Embryonic facial prominence (tissue), 1 donor: ENCODE results near the gene LASP1NB.
A peak's percentile ranks its signal among the peaks of the same experiment; 100 is the strongest.
"Not testable (repeated sequence)": the region's sequence is repeated elsewhere in the genome, so short reads cannot be mapped to it uniquely, and the experiment has no call there.

Experiments used
- DNase-seq: peaks from one replicate; pipeline ENCODE4 v3.0.0-alpha.2; 2016; ENCODE audit errors: extremely low spot score

Gene LASP1NB

DNA sequence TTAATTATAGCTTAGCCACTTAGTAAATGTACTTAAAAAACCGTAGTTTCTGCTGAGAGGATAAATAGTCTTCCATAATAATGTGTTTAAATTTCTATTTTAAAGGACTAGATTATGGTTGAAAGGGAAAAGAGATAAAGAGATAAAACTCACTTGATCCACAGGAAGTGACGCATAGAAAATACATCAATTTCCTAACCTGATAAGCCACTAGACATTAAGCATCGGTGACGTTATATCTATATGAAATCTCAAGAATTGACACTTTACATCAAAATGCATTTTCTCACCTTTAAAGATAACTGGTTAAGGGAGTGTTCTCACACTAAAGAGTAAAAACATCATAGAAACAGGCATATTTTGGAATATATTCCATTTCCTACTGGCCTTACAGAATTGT is 36.0 kb downstream of the LASP1NB start:
- no peak for DNase-seq

DNA sequence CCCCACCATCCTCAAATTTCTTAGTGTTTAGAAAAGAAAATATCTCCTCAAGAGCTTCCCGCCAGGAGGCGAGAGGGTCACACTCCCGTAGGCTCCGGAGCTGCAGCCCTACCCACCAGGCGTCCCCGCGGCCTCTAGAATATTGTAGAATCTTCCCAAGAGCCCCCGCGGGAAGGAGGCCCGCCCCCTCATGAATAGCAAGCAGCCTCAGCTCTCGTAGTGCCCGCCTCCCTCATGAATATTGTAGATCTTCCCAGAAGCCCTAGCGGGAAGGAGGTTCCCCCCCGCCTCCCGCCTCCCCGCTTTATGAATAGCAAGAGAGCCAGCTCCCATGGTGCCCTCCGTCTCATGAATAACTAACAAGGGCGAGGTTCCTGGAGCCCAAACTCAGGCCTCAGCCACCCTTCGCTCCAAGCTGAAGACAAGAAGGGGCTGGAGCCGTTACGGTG is 41.9 kb downstream of the LASP1NB start, which contains the start of gene FBXO47:
FBXO47 (minus strand) TSS at position 114 of the 449 bp plus-strand sequence. CDS start 4,378 bp downstream, outside the sequence.
- peak; percentile 72 for DNase-seq

DNA sequence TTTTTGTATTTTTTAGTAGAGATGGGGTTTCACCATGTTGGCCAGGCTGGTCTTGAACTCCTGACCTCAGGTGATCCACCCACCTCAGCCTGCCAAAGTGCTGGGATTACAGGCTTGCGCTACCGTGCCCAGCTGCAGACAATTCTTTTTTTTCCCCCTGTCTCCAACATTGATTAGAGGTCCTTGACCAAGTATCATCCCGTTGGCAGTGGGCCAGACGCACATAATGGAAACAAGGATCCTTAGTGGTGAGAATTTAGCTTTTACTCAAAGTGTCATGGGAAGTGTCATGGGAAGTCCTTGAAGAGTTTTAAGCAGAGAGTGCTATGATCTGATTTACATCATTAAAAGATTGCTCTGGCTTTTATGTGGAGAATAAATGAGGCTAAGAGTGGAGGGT is 43.9 kb downstream of the LASP1NB start:
- no peak for DNase-seq

DNA sequence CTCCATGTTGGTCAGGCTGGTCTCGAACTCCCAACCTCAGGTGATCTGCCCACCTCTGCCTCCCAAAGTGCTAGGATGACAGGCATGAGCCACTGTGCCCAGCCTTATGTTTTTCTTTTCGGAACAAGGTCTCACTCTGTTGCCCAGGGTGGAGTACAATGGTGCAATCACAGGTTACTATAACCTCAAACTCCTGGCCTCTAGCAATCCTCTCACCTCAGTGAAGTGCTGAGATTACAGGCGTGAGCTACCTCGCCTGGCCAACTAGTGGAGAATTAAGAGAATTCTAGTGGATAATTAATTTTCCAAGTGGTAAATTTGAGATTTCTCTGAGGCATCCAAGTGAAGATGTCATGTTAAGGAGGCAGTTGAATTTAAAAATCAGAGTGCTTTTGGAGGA is 44.7 kb downstream of the LASP1NB start:
- no peak for DNase-seq

DNA sequence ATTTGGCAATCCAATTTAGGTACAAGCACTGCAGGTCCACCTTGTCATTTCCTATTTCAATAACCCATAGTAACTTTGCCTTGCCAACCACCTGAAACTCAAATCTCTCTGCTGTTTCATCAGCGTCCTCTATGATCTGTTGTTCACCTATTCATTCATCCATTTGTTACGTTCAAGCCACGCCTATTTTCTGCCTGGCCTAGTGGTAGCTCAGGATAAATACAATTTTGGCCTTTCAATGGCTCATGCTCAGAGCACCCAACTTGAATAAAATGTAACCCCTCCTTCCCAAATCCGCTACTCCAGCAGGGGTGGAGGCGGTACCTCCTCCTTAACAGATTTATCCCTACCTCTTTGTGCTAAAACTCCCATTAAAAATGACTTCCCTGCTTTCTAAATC is 45.4 kb downstream of the LASP1NB start:
- no peak for DNase-seq

DNA sequence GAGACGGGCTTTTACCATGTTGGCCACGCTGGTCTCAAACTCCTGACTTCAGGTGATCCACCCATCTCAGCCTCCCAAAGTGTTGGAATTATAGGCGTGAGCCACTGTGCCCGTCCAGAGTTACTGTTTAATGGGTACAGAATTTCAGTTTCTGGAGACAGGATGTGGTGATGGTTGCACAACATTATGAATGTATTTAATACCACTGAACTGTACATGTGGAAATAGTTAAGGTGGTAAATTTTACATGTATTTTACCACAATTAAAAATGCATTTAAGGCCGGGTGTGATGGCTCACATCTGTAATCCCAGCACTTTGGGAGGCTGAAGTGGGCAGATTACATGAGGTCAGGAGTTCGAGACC is 50.8 kb downstream of the LASP1NB start:
- DNase-seq, result not testable (repeated sequence)

DNA sequence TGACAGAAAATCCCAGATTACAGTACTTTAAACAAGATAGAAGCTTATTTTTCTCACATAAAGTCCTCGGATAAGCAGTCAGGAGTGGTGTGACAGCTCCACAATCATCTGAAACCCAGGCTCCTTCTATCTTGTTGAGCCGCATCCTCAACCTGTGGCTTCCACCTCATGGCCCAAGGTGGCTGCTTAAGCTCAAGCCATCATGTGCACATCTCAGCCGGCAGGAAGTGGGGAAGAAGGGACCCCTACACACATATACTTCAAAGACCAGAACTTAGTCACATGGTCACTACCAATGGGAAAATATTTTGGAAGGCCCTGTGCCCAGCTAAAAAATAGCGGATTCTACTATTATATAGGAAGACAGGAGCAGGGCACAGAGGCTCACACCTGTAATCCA is 52.8 kb downstream of the LASP1NB start:
- no peak for DNase-seq
